ENCODE data around the gene HDAC9.

- TF ChIP-seq CTCF (conservative IDR thresholded peaks at IDR 0.05): no peak
- no peak for TF ChIP-seq ZFX (IDR thresholded peaks at IDR 0.05)
Observed at GRCh38 chr7:18844735-18845134, 349.2 kb downstream of the HDAC9 start.
